Activated gamma-delta T cell (primary cell): ENCODE measurements around the gene MTM1.

ENCODE experiments used
- DNase-seq: peaks from one replicate; lab custom pipeline; 2025; lab: John Stamatoyannopoulos, UW

The MTM1 gene

GRCh38 chrX:150605603-150606002, 37.2 kb downstream of the MTM1 start:
- no peak for DNase-seq

- DNase-seq: no peak
Observed at GRCh38 chrX:150607201-150607600, 38.8 kb downstream of the MTM1 start.

- DNase-seq: no peak
Observed at GRCh38 chrX:150610043-150610442, 41.6 kb downstream of the MTM1 start.

GRCh38 chrX:150610446-150610845, 42.0 kb downstream of the MTM1 start:
- DNase-seq: no peak

GRCh38 chrX:150615356-150615755, 46.9 kb downstream of the MTM1 start:
- DNase-seq: no peak

GRCh38 chrX:150616179-150616862, 47.9 kb downstream of the MTM1 start:
- DNase-seq: no peak

- no peak for DNase-seq
Observed at GRCh38 chrX:150616863-150617198, 48.4 kb downstream of the MTM1 start.

GRCh38 chrX:150621652-150622051, 53.2 kb downstream of the MTM1 start:
- DNase-seq: no peak

- no peak for DNase-seq
Observed at GRCh38 chrX:150623583-150623982, 55.2 kb downstream of the MTM1 start.

GRCh38 chrX:150625097-150625496, 56.7 kb downstream of the MTM1 start:
- no peak for DNase-seq

GRCh38 chrX:150625875-150626274, 57.5 kb downstream of the MTM1 start:
- DNase-seq: no peak

- DNase-seq: no peak
Observed at GRCh38 chrX:150627957-150628356, 59.5 kb downstream of the MTM1 start.

GRCh38 chrX:150635952-150636351, 67.5 kb downstream of the MTM1 start:
- no peak for DNase-seq

GRCh38 chrX:150642423-150642822, 74.0 kb downstream of the MTM1 start:
- DNase-seq: no peak

GRCh38 chrX:150643271-150643670, 74.8 kb downstream of the MTM1 start:
- no peak for DNase-seq

GRCh38 chrX:150643958-150644357, 75.5 kb downstream of the MTM1 start:
- no peak for DNase-seq

- DNase-seq: no peak
Observed at GRCh38 chrX:150644422-150644821, 76.0 kb downstream of the MTM1 start.

GRCh38 chrX:150647331-150647730, 78.9 kb downstream of the MTM1 start:
- no peak for DNase-seq

- no peak for DNase-seq
Observed at GRCh38 chrX:150648296-150648940, 80.0 kb downstream of the MTM1 start.

GRCh38 chrX:150649096-150649870, 80.9 kb downstream of the MTM1 start:
- no peak for DNase-seq

GRCh38 chrX:150651906-150652305, 83.5 kb downstream of the MTM1 start:
- DNase-seq: no peak

GRCh38 chrX:150655788-150656187, 87.4 kb downstream of the MTM1 start:
- DNase-seq: no peak

- no peak for DNase-seq
Observed at GRCh38 chrX:150663073-150663472, 94.7 kb downstream of the MTM1 start.
